ENCODE measurements around the gene OPCML. TPM values are rescaled to one million over a fixed set of nuclear protein-coding genes. Genes with fewer than 3 reads are reported as not detected.

Gene OPCML
- total RNA-seq, 4 donors from 2014 or later = not detected

- Histone ChIP-seq H3K27me3 (no peaks in the 10 kb centered on the region), H3K9me3 (no peaks in the 10 kb centered on the region), H3K36me3 (no peaks in the 10 kb centered on the region), H3K4me1 (no peaks in the 10 kb centered on the region), H3K27ac (no peak overlapping the region), H3K4me3 (no peak overlapping the region)
- DNase-seq = no peak
- TF ChIP-seq EP300 (IDR thresholded peaks at IDR 0.05; ENCODE audit: low read depth) = no peak
- TF ChIP-seq POLR2A (IDR thresholded peaks at IDR 0.05) = no peak
- TF ChIP-seq, protein P1, sequence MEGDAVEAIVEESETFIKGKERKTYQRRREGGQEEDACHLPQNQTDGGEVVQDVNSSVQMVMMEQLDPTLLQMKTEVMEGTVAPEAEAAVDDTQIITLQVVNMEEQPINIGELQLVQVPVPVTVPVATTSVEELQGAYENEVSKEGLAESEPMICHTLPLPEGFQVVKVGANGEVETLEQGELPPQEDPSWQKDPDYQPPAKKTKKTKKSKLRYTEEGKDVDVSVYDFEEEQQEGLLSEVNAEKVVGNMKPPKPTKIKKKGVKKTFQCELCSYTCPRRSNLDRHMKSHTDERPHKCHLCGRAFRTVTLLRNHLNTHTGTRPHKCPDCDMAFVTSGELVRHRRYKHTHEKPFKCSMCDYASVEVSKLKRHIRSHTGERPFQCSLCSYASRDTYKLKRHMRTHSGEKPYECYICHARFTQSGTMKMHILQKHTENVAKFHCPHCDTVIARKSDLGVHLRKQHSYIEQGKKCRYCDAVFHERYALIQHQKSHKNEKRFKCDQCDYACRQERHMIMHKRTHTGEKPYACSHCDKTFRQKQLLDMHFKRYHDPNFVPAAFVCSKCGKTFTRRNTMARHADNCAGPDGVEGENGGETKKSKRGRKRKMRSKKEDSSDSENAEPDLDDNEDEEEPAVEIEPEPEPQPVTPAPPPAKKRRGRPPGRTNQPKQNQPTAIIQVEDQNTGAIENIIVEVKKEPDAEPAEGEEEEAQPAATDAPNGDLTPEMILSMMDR (IDR thresholded peaks at IDR 0.05) = no peak
- TF ChIP-seq POLR2AphosphoS5 (IDR thresholded peaks at IDR 0.05) = no peak
- WGBS, 2 donors (ENCODE audit: low coverage in 1 of 2) = 80 to 90% methylated on average over 2 to 4 of the region's 4 CpGs
- in situ Hi-C loops (cut with MboI; ENCODE audit: low pct_ligation_motif_present in 1 of 4, low pct_unique_long_range_greater_than_20kb in 1 of 4, low sequenced_read_pairs in 3 of 4) (no loop called here), intact Hi-C loops (cut with DNase I; ENCODE audit: low total_unique reads) (no loop called here)
These were observed 728.0 kb downstream of the OPCML start for GRCh38 chr11:132804258-132804657.

GRCh38 chr11:132803436-132803835 is 728.9 kb downstream of the OPCML start:
- H3K27ac ChIP-seq = no peak overlapping the region
- no peak for DNase-seq
- TF ChIP-seq POLR2A (IDR thresholded peaks at IDR 0.05) (no peak), EP300 (IDR thresholded peaks at IDR 0.05; ENCODE audit: low read depth) (no peak), POLR2AphosphoS5 (IDR thresholded peaks at IDR 0.05) (no peak)
- TF ChIP-seq, protein P1 (IDR thresholded peaks at IDR 0.05) = no peak
- intact Hi-C loops (cut with DNase I; ENCODE audit: low total_unique reads) = no loop called here
- in situ Hi-C loops (cut with MboI; ENCODE audit: low pct_ligation_motif_present in 1 of 4, low pct_unique_long_range_greater_than_20kb in 1 of 4, low sequenced_read_pairs in 3 of 4) = no loop called here
- H3K4me1 ChIP-seq = no peaks in the 10 kb centered on the region
- no peaks in the 10 kb centered on the region for H3K27me3 ChIP-seq
- H3K36me3 ChIP-seq = no peaks in the 10 kb centered on the region
- H3K4me3 ChIP-seq = no peak overlapping the region
- 72 to 80% methylated on average over 2 of the region's 2 CpGs for WGBS, 2 donors (ENCODE audit: low coverage in 1 of 2)
- no peaks in the 10 kb centered on the region for H3K9me3 ChIP-seq

DNA sequence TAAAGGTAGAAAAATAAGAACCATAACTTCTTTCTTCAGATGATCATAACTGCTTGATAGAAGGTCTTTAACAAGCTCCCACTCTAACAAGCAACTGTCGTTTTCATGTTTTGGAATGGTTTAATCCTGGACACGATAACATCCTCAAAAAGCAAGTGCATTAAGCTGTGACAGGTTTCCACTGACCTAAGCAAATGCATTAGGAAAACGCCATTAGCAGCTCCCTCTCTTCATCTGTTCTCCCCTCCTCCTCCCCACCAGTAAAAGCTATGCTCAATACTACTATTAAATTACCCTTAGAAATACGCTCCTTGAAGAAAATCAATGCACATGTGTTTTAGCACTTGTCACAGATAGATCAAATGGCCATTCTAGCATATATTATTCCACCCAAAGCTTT is 729.4 kb downstream of the OPCML start:
- no peak for DNase-seq
- in situ Hi-C loops (cut with MboI; ENCODE audit: low pct_ligation_motif_present in 1 of 4, low pct_unique_long_range_greater_than_20kb in 1 of 4, low sequenced_read_pairs in 3 of 4) = no loop called here
- WGBS, 2 donors (ENCODE audit: low coverage in 1 of 2) = 68 to 71% methylated on average over 4 of the region's 4 CpGs
- Histone ChIP-seq H3K4me1 (no peaks in the 10 kb centered on the region), H3K27me3 (no peaks in the 10 kb centered on the region), H3K4me3 (no peak overlapping the region), H3K27ac (no peak overlapping the region), H3K36me3 (no peaks in the 10 kb centered on the region), H3K9me3 (no peaks in the 10 kb centered on the region)
- intact Hi-C loops (cut with DNase I; ENCODE audit: low total_unique reads) = no loop called here
- TF ChIP-seq, protein P1 (IDR thresholded peaks at IDR 0.05) = no peak
- TF ChIP-seq EP300 (IDR thresholded peaks at IDR 0.05; ENCODE audit: low read depth) (no peak), POLR2AphosphoS5 (IDR thresholded peaks at IDR 0.05) (no peak), POLR2A (IDR thresholded peaks at IDR 0.05) (no peak)

GRCh38 chr11:132793831-132794230 is 738.5 kb downstream of the OPCML start:
- no peak for TF ChIP-seq EP300 (IDR thresholded peaks at IDR 0.05; ENCODE audit: low read depth)
- Histone ChIP-seq H3K9me3 (no peaks in the 10 kb centered on the region), H3K4me1 (no peaks in the 10 kb centered on the region), H3K27me3 (no peaks in the 10 kb centered on the region), H3K36me3 (no peaks in the 10 kb centered on the region), H3K27ac (no peak overlapping the region), H3K4me3 (no peak overlapping the region)
- intact Hi-C loops (cut with DNase I; ENCODE audit: low total_unique reads) = no loop called here
- 78 to 86% methylated on average over 6 to 9 of the region's 9 CpGs for WGBS, 2 donors (ENCODE audit: low coverage in 1 of 2)
- no peak for DNase-seq
- in situ Hi-C loops (cut with MboI; ENCODE audit: low pct_ligation_motif_present in 1 of 4, low pct_unique_long_range_greater_than_20kb in 1 of 4, low sequenced_read_pairs in 3 of 4) = no loop called here

All from transverse colon (tissue), 4 donors.